ENCODE measurements around the gene OR5C1.
"Not testable (repeated sequence)": the region's sequence is repeated elsewhere in the genome, so short reads cannot be mapped to it uniquely, and the experiment has no call there.

OR5C1 gene

GRCh38 chr9:122812736-122813135, 24.0 kb downstream of the OR5C1 start:
- no peak for DNase-seq

GRCh38 chr9:122814545-122814944, 25.8 kb downstream of the OR5C1 start:
- no peak for DNase-seq

DNA sequence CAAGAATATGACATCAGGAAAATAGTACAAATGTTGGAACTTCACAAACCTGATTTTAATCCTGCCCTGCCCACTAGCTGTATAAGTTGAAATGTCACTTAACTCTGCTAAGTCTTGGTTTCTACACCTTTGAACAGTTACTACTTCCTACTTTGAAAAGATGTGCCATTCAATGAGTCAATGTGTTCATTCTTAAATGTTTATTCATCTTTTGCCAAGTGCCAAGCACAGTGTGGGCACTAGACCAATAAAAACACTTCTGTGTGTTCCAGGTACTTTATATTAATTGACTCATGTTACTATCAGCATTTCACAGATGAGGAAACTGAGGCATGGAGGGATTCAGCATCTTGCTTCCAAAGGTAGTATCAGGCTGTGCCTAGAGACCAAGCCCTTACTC, 26.8 kb downstream of the OR5C1 start:
- DNase-seq: no peak

DNA sequence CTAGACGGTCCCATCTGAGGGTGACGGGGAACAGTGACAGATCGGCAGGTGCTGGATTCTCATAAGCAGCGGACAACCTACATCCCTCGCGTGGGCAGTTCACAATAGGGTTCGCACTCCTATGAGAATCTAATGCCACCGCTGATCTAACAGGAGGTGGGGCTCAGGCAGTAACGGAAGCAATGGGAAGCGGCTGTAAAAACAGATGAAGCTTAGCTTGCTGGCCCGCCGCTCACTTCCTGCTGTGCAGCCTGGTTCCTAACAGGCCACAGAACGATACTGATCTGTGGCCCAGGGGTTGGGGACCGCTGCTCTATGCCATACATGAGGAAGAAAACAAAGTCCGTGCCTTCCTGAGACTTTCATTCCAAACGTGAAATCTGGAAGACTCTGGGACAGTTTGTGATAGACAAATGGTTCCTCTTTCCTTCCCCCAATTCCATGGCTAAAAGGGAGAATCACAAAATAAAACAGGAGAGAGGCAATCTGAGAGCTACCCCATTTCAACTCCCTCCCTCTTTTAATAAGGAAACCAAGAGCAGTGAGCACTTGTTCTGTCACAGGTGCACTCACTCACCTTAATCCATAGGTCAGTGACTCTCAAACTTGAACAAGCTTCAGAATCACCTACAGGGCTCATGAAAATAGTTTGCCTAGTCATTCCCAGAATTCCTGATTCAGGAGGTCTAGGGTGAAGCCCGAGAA, 27.6 kb downstream of the OR5C1 start:
- DNase-seq: peak; percentile 41

GRCh38 chr9:122819326-122819725, 30.6 kb downstream of the OR5C1 start:
- no peak for DNase-seq

GRCh38 chr9:122819791-122820489, 31.2 kb downstream of the OR5C1 start:
- DNase-seq: no peak

DNA sequence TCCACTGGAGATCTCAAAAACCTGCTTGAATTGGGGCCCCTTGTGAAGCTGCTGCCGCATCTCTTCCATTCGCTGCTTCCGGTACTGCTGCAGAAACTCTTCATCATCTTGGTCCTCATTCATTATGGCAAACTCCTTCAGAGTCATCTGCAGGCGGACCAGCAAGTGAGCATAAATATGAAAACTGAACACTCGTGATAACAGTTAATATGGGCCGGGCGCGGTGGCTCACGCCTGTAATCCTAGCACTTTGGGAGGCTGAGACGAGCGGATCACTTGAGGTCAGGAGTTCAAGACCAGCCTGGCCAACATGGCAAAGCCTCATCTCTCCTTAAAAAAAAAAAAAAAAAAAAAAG, 31.7 kb downstream of the OR5C1 start:
- DNase-seq: no peak

GRCh38 chr9:122821278-122821943, 32.7 kb downstream of the OR5C1 start:
- DNase-seq: no peak

GRCh38 chr9:122822056-122822455, 33.3 kb downstream of the OR5C1 start:
- no peak for DNase-seq

- no peak for DNase-seq
These were observed 34.2 kb downstream of the OR5C1 start for GRCh38 chr9:122822938-122823337.

DNA sequence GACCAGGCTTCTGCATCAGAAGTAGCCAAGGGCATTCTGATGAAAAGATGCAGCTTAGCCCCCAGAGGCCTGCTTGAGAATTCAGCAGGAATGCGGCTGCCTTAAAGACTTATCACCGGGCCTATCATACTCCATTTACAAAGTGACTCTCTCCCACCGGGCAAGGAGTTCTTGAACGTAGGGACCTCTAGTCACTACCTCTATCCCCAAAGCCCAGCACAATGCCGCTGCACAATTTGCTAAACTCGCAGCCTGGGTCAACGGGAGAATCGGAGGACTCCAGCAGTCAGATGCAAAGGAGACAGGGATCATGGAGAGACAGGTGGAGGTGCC, 39.0 kb downstream of the OR5C1 start:
- no peak for DNase-seq

GRCh38 chr9:122828965-122829284, 40.2 kb downstream of the OR5C1 start:
- DNase-seq: not testable (repeated sequence)

DNA sequence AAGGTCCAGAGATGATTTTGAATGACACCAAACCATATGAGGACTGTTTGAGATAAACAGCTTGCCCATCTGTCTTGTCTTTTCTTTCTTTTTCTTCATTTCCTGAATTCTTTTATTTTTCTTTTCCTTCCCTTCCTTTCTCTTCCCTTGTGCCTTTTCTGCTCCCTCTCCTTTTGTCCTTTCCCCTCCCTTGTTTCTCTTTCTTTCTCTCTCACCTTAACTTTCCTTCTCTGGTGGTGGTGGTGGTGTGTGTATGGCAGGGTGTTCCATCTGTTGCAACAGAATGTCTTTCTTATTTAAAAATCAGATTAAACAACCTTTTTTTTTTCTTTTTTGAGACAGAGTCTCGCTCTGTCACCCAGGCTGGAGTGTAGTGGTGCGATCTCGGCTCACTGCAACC, 43.5 kb downstream of the OR5C1 start:
- no peak for DNase-seq

GRCh38 chr9:122835313-122835731, 46.6 kb downstream of the OR5C1 start:
- no peak for DNase-seq

GRCh38 chr9:122837266-122837850, 48.6 kb downstream of the OR5C1 start:
- no peak for DNase-seq

DNA sequence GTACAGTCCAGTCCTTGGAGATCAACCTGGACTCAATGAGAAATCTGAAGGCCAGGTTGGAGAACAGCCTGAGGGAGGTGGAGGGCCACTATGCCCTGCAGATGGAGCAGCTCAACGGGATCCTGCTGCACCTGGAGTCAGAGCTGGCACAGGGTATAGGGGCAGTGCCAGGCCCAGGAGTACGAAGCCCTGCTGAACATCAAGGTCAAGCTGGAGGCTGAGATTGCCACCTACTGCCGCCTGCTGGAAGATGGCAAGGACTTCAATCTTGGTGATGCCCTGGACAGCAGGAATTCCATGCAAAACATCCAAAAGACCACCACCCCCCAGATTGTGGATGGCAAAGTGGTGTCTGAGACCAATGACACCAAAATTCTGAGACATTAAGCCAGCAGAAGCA, 49.7 kb downstream of the OR5C1 start:
- not testable (repeated sequence) for DNase-seq

All from activated effector memory CD4-positive, alpha-beta T cell treated with Interleukin-2 at 50 U/mL for 16 hours (primary cell).